ENCODE results near the gene SRGAP2C.
A peak's percentile ranks its signal among the peaks of the same experiment; 100 is the strongest.
"Not testable (repeated sequence)": the region's sequence is repeated elsewhere in the genome, so short reads cannot be mapped to it uniquely, and the experiment has no call there.

Gene SRGAP2C

GRCh38 chr1:121337958-121338357 lies 153.2 kb downstream of the SRGAP2C start:
- DNase-seq (ENCODE audit: low read depth in 2 of 2), result not testable (repeated sequence)

GRCh38 chr1:121339611-121340010 lies 154.8 kb downstream of the SRGAP2C start:
- DNase-seq (ENCODE audit: low read depth in 2 of 2), result not testable (repeated sequence)

GRCh38 chr1:121343311-121343906 lies 158.6 kb downstream of the SRGAP2C start:
- DNase-seq (ENCODE audit: low read depth in 2 of 2), result not testable (repeated sequence)

- not testable (repeated sequence) for DNase-seq (ENCODE audit: low read depth in 2 of 2)
Observed at GRCh38 chr1:121344355-121344754, 159.6 kb downstream of the SRGAP2C start.

GRCh38 chr1:121346654-121347053 lies 161.9 kb downstream of the SRGAP2C start:
- not testable (repeated sequence) for DNase-seq (ENCODE audit: low read depth in 2 of 2)

- not testable (repeated sequence) for DNase-seq (ENCODE audit: low read depth in 2 of 2)
Observed at GRCh38 chr1:121347476-121347875, 162.7 kb downstream of the SRGAP2C start.

- DNase-seq (ENCODE audit: low read depth in 2 of 2), result not testable (repeated sequence)
Observed at GRCh38 chr1:121348115-121348514, 163.3 kb downstream of the SRGAP2C start.

GRCh38 chr1:121349332-121349967 lies 164.7 kb downstream of the SRGAP2C start:
- not testable (repeated sequence) for DNase-seq (ENCODE audit: low read depth in 2 of 2)

GRCh38 chr1:121355711-121356420 lies 171.1 kb downstream of the SRGAP2C start:
- not testable (repeated sequence) for DNase-seq (ENCODE audit: low read depth in 2 of 2)

GRCh38 chr1:121356819-121357218 lies 172.0 kb downstream of the SRGAP2C start:
- not testable (repeated sequence) for DNase-seq (ENCODE audit: low read depth in 2 of 2)

GRCh38 chr1:121360531-121360930 lies 175.8 kb downstream of the SRGAP2C start:
- DNase-seq (ENCODE audit: low read depth in 2 of 2), result not testable (repeated sequence)

GRCh38 chr1:121361451-121362233 lies 176.9 kb downstream of the SRGAP2C start:
- DNase-seq (ENCODE audit: low read depth in 2 of 2), result not testable (repeated sequence)

GRCh38 chr1:121362234-121362883 lies 177.6 kb downstream of the SRGAP2C start:
- DNase-seq (ENCODE audit: low read depth in 2 of 2), result not testable (repeated sequence)

GRCh38 chr1:121365316-121365715 lies 180.5 kb downstream of the SRGAP2C start:
- DNase-seq (ENCODE audit: low read depth in 2 of 2), result not testable (repeated sequence)

- DNase-seq (ENCODE audit: low read depth in 2 of 2), result peak; percentile 1 to 5
Observed at GRCh38 chr1:121365723-121366122, 180.9 kb downstream of the SRGAP2C start.

GRCh38 chr1:121366171-121366570 lies 181.4 kb downstream of the SRGAP2C start:
- not testable (repeated sequence) for DNase-seq (ENCODE audit: low read depth in 2 of 2)

GRCh38 chr1:121368910-121369309 lies 184.1 kb downstream of the SRGAP2C start:
- DNase-seq (ENCODE audit: low read depth in 2 of 2), result not testable (repeated sequence)

- not testable (repeated sequence) for DNase-seq (ENCODE audit: low read depth in 2 of 2)
Observed at GRCh38 chr1:121369959-121370358, 185.2 kb downstream of the SRGAP2C start.

- not testable (repeated sequence) for DNase-seq (ENCODE audit: low read depth in 2 of 2)
Observed at GRCh38 chr1:121374851-121375367, 190.1 kb downstream of the SRGAP2C start.

GRCh38 chr1:121376986-121377385 lies 192.2 kb downstream of the SRGAP2C start:
- not testable (repeated sequence) for DNase-seq (ENCODE audit: low read depth in 2 of 2)

- DNase-seq (ENCODE audit: low read depth in 2 of 2), result not testable (repeated sequence)
Observed at GRCh38 chr1:121378757-121379156, 194.0 kb downstream of the SRGAP2C start.

Measured in stimulated activated CD4-positive, alpha-beta T cell treated with anti-CD3 and anti-CD28 coated beads, Interleukin-1b, Interleukin-23, amount 100 ng/mL, for 4 hours (primary cell).